B cell (primary cell): Measurements from ENCODE around the gene KCNC3.

Experiments used
- EZH2 ChIP-seq: IDR thresholded peaks from 2 replicates; pipeline ENCODE4 v1.6.1; 2012; ENCODE audit warnings: borderline replicate concordance, low read depth, mild to moderate bottlenecking, moderate library complexity, low read length; ENCODE audit not compliant: insufficient read depth, poor library complexity, severe bottlenecking
- TF ChIP-seq, protein P1 (sequence below): fragments of 200-600 bp; IDR thresholded peaks from one replicate; pipeline ENCODE4 v1.8.0; 2022; ENCODE audit warnings: antibody characterized with exemption, mild to moderate bottlenecking

DNA sequence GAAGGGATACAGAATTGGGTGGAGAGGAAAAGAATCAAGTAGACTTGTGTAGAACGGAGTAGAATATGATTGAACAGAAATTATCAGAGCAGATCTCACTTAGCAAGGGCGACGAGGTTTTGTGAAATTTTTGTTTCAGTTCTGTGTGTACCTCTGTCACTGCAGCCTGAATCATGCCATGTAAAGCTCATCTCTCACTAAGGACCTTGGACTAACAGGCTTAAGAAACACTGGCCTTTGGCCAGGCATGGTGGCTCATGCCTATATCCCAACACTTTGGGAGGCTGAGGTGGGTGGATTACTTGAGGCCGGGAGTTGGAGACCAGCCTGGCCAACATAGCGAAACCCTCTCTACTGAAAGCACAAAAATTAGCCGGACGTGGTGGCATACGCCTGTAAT, 63.1 kb downstream of the KCNC3 start:
- TF ChIP-seq, protein P1, sequence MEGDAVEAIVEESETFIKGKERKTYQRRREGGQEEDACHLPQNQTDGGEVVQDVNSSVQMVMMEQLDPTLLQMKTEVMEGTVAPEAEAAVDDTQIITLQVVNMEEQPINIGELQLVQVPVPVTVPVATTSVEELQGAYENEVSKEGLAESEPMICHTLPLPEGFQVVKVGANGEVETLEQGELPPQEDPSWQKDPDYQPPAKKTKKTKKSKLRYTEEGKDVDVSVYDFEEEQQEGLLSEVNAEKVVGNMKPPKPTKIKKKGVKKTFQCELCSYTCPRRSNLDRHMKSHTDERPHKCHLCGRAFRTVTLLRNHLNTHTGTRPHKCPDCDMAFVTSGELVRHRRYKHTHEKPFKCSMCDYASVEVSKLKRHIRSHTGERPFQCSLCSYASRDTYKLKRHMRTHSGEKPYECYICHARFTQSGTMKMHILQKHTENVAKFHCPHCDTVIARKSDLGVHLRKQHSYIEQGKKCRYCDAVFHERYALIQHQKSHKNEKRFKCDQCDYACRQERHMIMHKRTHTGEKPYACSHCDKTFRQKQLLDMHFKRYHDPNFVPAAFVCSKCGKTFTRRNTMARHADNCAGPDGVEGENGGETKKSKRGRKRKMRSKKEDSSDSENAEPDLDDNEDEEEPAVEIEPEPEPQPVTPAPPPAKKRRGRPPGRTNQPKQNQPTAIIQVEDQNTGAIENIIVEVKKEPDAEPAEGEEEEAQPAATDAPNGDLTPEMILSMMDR = no peak
- no peak for TF ChIP-seq EZH2
